A549 (cell line): Measurements from ENCODE around the gene ELK1. TPM values are rescaled to one million over a fixed set of nuclear protein-coding genes. Genes with fewer than 3 reads are reported as not detected.

Source experiments
- ATAC-seq, 2 experiments: fragments of 200-7000 bp in 1 of 2; fragments of >200 bp in 1 of 2; cut with Nextera tagmentation in 1 of 2; cut with Tn5 transposase in 1 of 2; 3 replicates each; pipeline versions ENCODE4 v1.8.0 to v1.9.1; 2018 to 2020; ENCODE audit warnings: mild to moderate bottlenecking in 1 of 2, moderate library complexity in 1 of 2
- CTCF ChIA-PET: fragments of 300-600 bp; sonication (Branson Sonifier 250); formaldehyde crosslinking; extraction: SDS; loops from one replicate; lab custom pipeline; 2021; ENCODE audit warnings: antibody characterized with exemption, inconsistent platforms; lab: Yijun Ruan, JAX
- POLR2A ChIA-PET: fragments of 350-600 bp; formaldehyde crosslinking; extraction: SDS; loops from one replicate; lab custom pipeline; 2021; ENCODE audit warnings: antibody characterized with exemption, inconsistent platforms; lab: Yijun Ruan, JAX
- DNase-seq, 2 experiments: peaks; one replicate each; pipeline versions ENCODE4 v3.0.0 to v3.0.0-alpha.2; 2011 to 2016; ENCODE audit warnings: low read depth in 1 of 2, low spot score in 1 of 2
- FAIRE-seq: peaks from 2 replicates; lab custom pipeline; 2011; peaks lifted over from hg19 to GRCh38; lab: Jason Lieb, UNC
- H3K27ac ChIP-seq, 2 experiments: fragments of >200 bp; sonication (Bioruptor Twin); formaldehyde crosslinking; 3 replicates each; pipeline ENCODE4 v1.5.1; 2016 to 2017
- H3K4me1 ChIP-seq: fragments of >200 bp; sonication (Bioruptor Twin); formaldehyde crosslinking; 3 replicates; pipeline ENCODE4 v1.6.1; 2016
- H3K4me2 ChIP-seq: fragments of >200 bp; sonication (Bioruptor Twin); formaldehyde crosslinking; 3 replicates; pipeline ENCODE4 v1.6.1; 2016
- H3K4me3 ChIP-seq: fragments of >200 bp; sonication (Bioruptor Twin); formaldehyde crosslinking; 3 replicates; pipeline ENCODE4 v1.5.1; 2016
- H3K9me3 ChIP-seq: fragments of >200 bp; sonication (Bioruptor Twin); formaldehyde crosslinking; 3 replicates; pipeline ENCODE4 v1.6.1; 2016
- BCL3 ChIP-seq: fragments of >200 bp; sonication (Bioruptor Twin); formaldehyde crosslinking; IDR thresholded peaks from 3 replicates; pipeline ENCODE4 v1.6.1; 2016
- BHLHE40 ChIP-seq: IDR thresholded peaks from 2 replicates; pipeline ENCODE4 v1.6.1; 2012; ENCODE audit warnings: low read depth, low read length, inconsistent platforms
- CHD2 ChIP-seq: fragments of 150-350 bp; IDR thresholded peaks from 2 replicates; pipeline ENCODE4 v1.6.1; 2014; ENCODE audit warnings: low read length; ENCODE audit not compliant: partially characterized antibody
- CHD4 ChIP-seq: fragments of 200-600 bp; sonication (generic); IDR thresholded peaks from 2 replicates; pipeline ENCODE4 v1.6.1; 2016; ENCODE audit warnings: antibody characterized with exemption, mild to moderate bottlenecking, borderline replicate concordance
- E2F6 ChIP-seq: IDR thresholded peaks from 2 replicates; pipeline ENCODE4 v1.6.1; 2012; ENCODE audit warnings: low read depth, borderline replicate concordance
- EP300 ChIP-seq, 2 experiments: fragments of >200 bp; sonication (Bioruptor Twin); formaldehyde crosslinking; IDR thresholded peaks; 2 replicates in 1 of 2; 3 replicates in 1 of 2; pipeline ENCODE4 v1.6.1; 2016 to 2017
- FOSB ChIP-seq: fragments of 250-450 bp; sonication (Bioruptor Pico); IDR thresholded peaks from 2 replicates; pipeline ENCODE4 v1.5.0; 2020; ENCODE audit warnings: mild to moderate bottlenecking, moderate library complexity
- FOXS1 ChIP-seq: fragments of 250-450 bp; sonication (Bioruptor Pico); IDR thresholded peaks from 2 replicates; pipeline ENCODE4 v1.5.0; 2020; ENCODE audit warnings: mild to moderate bottlenecking, moderate library complexity
- HDAC2 ChIP-seq: fragments of 200-600 bp; sonication (generic); IDR thresholded peaks from 2 replicates; pipeline ENCODE4 v1.6.1; 2016
- HOXA7 ChIP-seq: fragments of 250-450 bp; sonication (Bioruptor Pico); IDR thresholded peaks from 2 replicates; pipeline ENCODE4 v1.5.0; 2020; ENCODE audit warnings: mild to moderate bottlenecking, moderate library complexity
- JUN ChIP-seq, 2 experiments: fragments of >200 bp; sonication (Bioruptor Twin); formaldehyde crosslinking; IDR thresholded peaks; 2 replicates in 1 of 2; 3 replicates in 1 of 2; pipeline ENCODE4 v1.6.1; 2016 to 2017
- JUNB ChIP-seq: fragments of >200 bp; sonication (Bioruptor Twin); formaldehyde crosslinking; IDR thresholded peaks from 2 replicates; pipeline ENCODE4 v1.6.1; 2016
- MAX ChIP-seq: IDR thresholded peaks from 2 replicates; pipeline ENCODE4 v1.6.1; 2012
- MAZ ChIP-seq: fragments of 150-350 bp; IDR thresholded peaks from 2 replicates; pipeline ENCODE4 v1.6.1; 2014; ENCODE audit warnings: antibody characterized with exemption, low read depth, low read length, borderline replicate concordance
- RCOR1 ChIP-seq: fragments of 150-350 bp; IDR thresholded peaks from 2 replicates; pipeline ENCODE4 v1.6.1; 2014; ENCODE audit warnings: antibody characterized with exemption, low read length, low read depth
- REST ChIP-seq: fragments of 200-600 bp; sonication (generic); IDR thresholded peaks from 2 replicates; pipeline ENCODE4 v1.6.1; 2016; ENCODE audit warnings: antibody characterized with exemption, mild to moderate bottlenecking, moderate library complexity
- RNF2 ChIP-seq: fragments of 200-600 bp; sonication (generic); IDR thresholded peaks from 2 replicates; pipeline ENCODE4 v1.6.1; 2016; ENCODE audit warnings: low read depth, mild to moderate bottlenecking, antibody characterized with exemption, moderate library complexity, borderline replicate concordance
- SREBF2 ChIP-seq: fragments of 450-650 bp; IDR thresholded peaks from 2 replicates; pipeline ENCODE4 v1.6.1; 2014; ENCODE audit warnings: mild to moderate bottlenecking, moderate library complexity
- TFCP2L1 ChIP-seq: fragments of 250-450 bp; sonication (Bioruptor Pico); IDR thresholded peaks from 2 replicates; pipeline ENCODE4 v1.5.0; 2021; ENCODE audit warnings: mild to moderate bottlenecking
- TP53 ChIP-seq: fragments of 250-450 bp; sonication (Bioruptor Pico); IDR thresholded peaks from 2 replicates; pipeline ENCODE4 v1.5.0; 2021; ENCODE audit warnings: mild to moderate bottlenecking, moderate library complexity
- WGBS: methylation state at CpG from one replicate; pipeline ENCODE4 v1.1.6; 2017; ENCODE audit errors: missing lambda C conversion rate; 5-methylcytosine and 5-hydroxymethylcytosine counted together
- polyA plus RNA-seq, 4 experiments: library from polyadenylated mRNA; depleted of rRNA in 3 of 4; stranded (reverse); fragments of >200 nt; fragmentation: RNase III in 1 of 4; extraction: RNeasy Plus Mini Kit Qiagen cat#74134 plus additional on column Dnase treatment in 1 of 4; gene quantifications; 2 replicates in 3 of 4; 3 replicates in 1 of 4; pipeline ENCODE4 v1.2.3, GENCODE V29; 2011 to 2017
- TF ChIP-seq, protein P1 (sequence below): fragments of >200 bp; sonication (Bioruptor Twin); formaldehyde crosslinking; IDR thresholded peaks from 3 replicates; pipeline ENCODE4 v1.5.1; 2016
- TF ChIP-seq, protein P2 (sequence below): fragments of 250-450 bp; sonication (Bioruptor Pico); IDR thresholded peaks from 2 replicates; pipeline ENCODE4 v1.5.0; 2021; ENCODE audit warnings: mild to moderate bottlenecking, moderate library complexity, borderline replicate concordance

ELK1 gene
- polyA plus RNA-seq, 2 of the 4 experiments (the other 2 are of a cell fraction), result 14.6 to 23.5 TPM

GRCh38 chrX:47634871-47635575 is 15.3 kb downstream of the ELK1 start:
- Histone ChIP-seq H3K4me2 (no peak overlapping the region), H3K4me1 (no peaks in the 10 kb centered on the region), H3K9me3 (peaks cover 3% of the 10 kb centered on the region; the same call in 1 of the 3 replicates), H3K4me3 (no peak overlapping the region), H3K27ac (no peak overlapping the region)
- ChIA-PET CTCF (no interaction called here), POLR2A (no interaction called here)
- DNase-seq, result no peak
- TF ChIP-seq SREBF2 (no peak), FOXS1 (CRISPR knock-in tag) (no peak), CHD2 (no peak), BCL3 (no peak), JUN (IDR thresholded peaks at IDR 0.05) (no peak)
- TF ChIP-seq, protein P1, sequence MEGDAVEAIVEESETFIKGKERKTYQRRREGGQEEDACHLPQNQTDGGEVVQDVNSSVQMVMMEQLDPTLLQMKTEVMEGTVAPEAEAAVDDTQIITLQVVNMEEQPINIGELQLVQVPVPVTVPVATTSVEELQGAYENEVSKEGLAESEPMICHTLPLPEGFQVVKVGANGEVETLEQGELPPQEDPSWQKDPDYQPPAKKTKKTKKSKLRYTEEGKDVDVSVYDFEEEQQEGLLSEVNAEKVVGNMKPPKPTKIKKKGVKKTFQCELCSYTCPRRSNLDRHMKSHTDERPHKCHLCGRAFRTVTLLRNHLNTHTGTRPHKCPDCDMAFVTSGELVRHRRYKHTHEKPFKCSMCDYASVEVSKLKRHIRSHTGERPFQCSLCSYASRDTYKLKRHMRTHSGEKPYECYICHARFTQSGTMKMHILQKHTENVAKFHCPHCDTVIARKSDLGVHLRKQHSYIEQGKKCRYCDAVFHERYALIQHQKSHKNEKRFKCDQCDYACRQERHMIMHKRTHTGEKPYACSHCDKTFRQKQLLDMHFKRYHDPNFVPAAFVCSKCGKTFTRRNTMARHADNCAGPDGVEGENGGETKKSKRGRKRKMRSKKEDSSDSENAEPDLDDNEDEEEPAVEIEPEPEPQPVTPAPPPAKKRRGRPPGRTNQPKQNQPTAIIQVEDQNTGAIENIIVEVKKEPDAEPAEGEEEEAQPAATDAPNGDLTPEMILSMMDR, result no peak
- peak; percentile 63 for FAIRE-seq
- WGBS, result 94% methylated on average over 16 of the region's 16 CpGs
- no peak for ATAC-seq

DNA sequence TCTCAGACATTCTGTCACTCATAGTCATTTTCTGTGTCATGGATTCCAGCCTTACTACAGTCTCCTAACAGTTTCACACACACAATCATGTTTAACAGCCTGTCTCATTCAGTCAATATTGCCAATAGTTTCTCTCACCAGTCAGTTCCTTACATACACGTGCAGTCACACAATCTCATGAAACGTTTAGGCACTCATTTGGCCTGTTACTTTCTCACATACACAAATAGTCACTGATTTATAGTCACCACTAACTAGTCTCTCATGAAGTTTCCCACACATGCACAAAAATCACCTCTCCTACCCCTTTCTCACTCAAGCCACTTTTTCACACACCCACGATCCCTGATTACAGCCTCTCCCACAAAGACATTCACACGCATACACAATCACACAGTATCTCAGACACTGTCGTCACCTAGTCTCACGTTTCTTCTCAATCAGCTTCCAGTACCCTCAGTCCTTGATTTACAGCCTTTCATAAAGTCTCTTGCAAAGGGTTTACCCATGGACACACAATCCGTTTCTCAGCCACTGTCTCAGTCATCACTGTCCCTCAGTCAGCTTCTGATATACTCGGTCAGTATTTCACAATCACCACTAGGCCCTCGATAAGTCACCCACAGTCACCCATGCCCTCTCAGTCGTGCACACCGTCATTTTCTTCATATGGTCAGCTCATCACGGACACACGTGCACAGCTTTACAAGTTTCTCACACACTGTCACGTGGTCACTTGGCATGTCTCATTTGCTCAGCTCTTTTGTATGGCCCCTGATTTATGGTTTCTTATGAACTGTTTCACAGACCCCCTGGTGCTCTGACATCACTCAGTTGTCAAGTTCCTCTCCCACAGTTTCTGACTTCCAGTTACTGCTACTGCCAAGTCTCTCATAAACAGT is 16.4 kb downstream of the ELK1 start:
- POLR2A ChIA-PET, result no interaction called here
- TF ChIP-seq BHLHE40 (no peak), REST (no peak), HDAC2 (no peak), TFCP2L1 (no peak), JUN (IDR thresholded peaks at IDR 0.05) (no peak), JUNB (no peak), HOXA7 (no peak), FOSB (CRISPR knock-in tag) (no peak), RNF2 (no peak), MAZ (no peak), MAX (no peak), EP300 (IDR thresholded peaks at IDR 0.05) (no peak), CHD4 (no peak), TP53 (CRISPR knock-in tag) (no peak), RCOR1 (no peak), E2F6 (no peak)
- TF ChIP-seq, protein P2, sequence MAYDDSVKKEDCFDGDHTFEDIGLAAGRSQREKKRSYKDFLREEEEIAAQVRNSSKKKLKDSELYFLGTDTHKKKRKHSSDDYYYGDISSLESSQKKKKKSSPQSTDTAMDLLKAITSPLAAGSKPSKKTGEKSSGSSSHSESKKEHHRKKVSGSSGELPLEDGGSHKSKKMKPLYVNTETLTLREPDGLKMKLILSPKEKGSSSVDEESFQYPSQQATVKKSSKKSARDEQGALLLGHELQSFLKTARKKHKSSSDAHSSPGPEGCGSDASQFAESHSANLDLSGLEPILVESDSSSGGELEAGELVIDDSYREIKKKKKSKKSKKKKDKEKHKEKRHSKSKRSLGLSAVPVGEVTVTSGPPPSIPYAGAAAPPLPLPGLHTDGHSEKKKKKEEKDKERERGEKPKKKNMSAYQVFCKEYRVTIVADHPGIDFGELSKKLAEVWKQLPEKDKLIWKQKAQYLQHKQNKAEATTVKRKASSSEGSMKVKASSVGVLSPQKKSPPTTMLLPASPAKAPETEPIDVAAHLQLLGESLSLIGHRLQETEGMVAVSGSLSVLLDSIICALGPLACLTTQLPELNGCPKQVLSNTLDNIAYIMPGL (CRISPR knock-in tag), result no peak
- TF ChIP-seq, protein P1, result no peak

More for the DNA sequence above, 16.4 kb downstream of the ELK1 start:
- WGBS, result 87% methylated on average over 14 of the region's 14 CpGs
- FAIRE-seq (peak; percentile 54), ATAC-seq (no peak), DNase-seq (no peak)
- no peak overlapping the region for H3K4me3 ChIP-seq
- H3K4me1 ChIP-seq, result no peaks in the 10 kb centered on the region
- no peak overlapping the region for H3K27ac ChIP-seq
- CTCF ChIA-PET, result no interaction called here
- no peaks in the 10 kb centered on the region for H3K9me3 ChIP-seq
- no peak overlapping the region for H3K4me2 ChIP-seq
